ENCODE measurements around the gene CCDC116. TPM values are rescaled to one million over a fixed set of nuclear protein-coding genes. Genes with fewer than 3 reads are reported as not detected.
A peak's percentile ranks its signal among the peaks of the same experiment; 100 is the strongest.

Gene CCDC116
- total RNA-seq, 4 donors from 2014 or later: 0.31 to 0.46 (median 0.36) TPM; not detected in 1

DNA sequence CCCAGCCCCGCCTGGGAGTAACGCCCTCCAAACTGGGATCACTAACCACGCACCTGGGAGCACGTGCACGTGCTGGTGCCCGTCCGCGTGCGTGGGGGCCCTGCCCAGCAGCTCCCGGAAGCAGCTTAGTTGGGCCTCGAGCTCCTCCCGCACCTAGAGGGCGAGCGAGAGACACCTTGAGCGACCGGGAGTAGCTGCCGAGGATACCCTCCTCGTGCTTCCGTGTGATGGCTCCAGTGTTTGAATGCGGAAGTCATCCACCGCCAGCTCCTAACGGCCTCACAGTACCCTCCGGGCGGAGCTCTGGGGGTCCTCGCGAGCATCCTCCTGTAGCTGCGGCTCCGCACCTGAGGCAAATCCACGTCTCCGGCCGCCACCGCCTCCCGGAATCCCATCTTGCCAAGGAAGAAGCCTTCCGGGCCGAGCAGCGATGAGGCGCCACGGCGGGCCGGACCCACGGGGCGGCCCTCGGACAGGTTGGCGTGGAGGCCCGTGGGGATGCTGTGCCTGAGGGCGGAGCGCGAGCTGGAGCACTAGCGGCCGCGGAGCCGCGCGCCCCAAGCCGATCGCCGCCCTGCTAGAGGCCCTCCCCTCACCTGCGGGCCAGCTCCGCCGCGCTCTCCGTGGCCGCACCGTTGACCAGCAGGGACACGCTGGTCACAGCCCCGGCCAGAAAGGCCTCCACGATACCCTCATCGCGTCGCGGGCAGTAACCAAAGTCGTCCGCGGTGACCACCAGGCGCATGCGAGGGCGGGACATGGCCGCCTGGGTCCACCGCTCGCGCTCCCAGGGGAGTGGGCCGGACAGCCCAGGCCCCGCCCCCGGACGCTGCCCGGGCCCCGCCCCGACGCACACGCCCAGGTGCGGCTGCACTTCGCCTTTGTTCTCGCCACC, 3.1 kb upstream of the CCDC116 start, which contains the start of gene YDJC:
Gene YDJC, minus strand, starts transcription at position 768 of the 895 bp plus-strand sequence. Its CDS starts 8 bp downstream, at position 760.
- DNase-seq (ENCODE audit: low spot score): peak; percentile 83
- ATAC-seq (ENCODE audit: low FRiP score): peak; percentile 93
- TF ChIP-seq, protein P1, sequence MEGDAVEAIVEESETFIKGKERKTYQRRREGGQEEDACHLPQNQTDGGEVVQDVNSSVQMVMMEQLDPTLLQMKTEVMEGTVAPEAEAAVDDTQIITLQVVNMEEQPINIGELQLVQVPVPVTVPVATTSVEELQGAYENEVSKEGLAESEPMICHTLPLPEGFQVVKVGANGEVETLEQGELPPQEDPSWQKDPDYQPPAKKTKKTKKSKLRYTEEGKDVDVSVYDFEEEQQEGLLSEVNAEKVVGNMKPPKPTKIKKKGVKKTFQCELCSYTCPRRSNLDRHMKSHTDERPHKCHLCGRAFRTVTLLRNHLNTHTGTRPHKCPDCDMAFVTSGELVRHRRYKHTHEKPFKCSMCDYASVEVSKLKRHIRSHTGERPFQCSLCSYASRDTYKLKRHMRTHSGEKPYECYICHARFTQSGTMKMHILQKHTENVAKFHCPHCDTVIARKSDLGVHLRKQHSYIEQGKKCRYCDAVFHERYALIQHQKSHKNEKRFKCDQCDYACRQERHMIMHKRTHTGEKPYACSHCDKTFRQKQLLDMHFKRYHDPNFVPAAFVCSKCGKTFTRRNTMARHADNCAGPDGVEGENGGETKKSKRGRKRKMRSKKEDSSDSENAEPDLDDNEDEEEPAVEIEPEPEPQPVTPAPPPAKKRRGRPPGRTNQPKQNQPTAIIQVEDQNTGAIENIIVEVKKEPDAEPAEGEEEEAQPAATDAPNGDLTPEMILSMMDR (IDR thresholded peaks at IDR 0.05): peak in 1 of 3 donors; percentile 53

DNA sequence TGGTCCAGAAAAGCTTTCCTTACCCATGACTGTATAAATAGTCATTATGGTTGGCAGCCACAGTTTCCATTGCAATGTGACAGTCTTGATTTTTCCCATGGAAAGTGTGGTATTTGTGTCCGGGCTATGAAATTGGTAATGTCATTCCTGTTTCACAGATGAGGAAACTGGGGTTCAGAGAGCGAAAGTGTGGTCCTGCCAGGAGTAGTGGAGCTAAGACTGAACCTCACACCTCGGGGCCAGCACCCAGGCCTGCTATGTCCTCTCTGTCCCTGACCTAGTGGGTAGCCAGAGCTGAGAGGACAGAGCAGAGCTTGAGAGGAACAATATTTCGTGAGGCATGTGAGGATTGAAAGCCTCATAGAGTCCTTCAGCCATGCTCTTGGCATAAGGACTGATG, 1.5 kb upstream of the CCDC116 start:
- TF ChIP-seq, protein P1 (IDR thresholded peaks at IDR 0.05): no peak
- DNase-seq (ENCODE audit: low spot score): no peak
- ATAC-seq (ENCODE audit: low FRiP score): no peak

DNA sequence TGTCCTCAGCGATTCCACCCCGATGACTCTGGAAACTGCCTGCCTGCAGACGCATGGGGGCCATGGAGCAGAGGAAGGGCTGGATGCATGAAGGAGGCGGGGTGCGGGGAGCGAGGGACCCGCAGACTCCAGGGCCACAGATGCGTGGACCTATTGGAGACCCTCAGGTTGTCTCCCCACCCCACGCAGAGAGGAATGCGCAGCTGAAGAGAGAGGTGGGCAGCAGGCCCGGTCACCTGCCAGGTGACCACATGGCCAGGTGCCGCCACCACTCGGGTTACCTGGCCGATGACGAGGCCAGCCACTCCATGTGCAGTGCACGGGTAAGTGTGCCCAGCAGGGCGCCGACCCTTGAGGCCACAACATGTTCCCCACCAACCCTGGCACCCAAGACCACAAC, 371 bp downstream of the CCDC116 start:
- ATAC-seq (ENCODE audit: low FRiP score) (no peak), DNase-seq (ENCODE audit: low spot score) (no peak)
- TF ChIP-seq, protein P1 (IDR thresholded peaks at IDR 0.05): no peak

DNA sequence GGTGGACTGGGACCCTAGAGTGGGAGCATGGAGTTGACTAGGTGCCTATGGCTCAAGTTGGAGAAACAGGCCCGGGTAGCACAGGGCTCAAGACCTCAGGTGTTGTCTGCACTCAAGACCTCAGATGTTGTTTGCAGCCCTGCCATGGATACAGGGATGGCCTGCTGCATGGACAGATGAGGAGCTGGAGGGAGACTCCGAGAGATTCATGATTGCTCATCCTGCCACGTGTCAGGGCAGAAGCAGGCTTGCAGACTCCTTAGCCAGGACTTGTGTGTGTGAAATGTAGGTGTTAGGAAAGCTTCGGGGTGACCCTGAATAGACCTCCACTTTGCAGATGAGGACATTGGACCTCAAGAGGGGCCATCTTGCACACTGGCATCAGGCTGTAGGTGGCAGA, 921 bp downstream of the CCDC116 start:
- ATAC-seq (ENCODE audit: low FRiP score): no peak

DNA sequence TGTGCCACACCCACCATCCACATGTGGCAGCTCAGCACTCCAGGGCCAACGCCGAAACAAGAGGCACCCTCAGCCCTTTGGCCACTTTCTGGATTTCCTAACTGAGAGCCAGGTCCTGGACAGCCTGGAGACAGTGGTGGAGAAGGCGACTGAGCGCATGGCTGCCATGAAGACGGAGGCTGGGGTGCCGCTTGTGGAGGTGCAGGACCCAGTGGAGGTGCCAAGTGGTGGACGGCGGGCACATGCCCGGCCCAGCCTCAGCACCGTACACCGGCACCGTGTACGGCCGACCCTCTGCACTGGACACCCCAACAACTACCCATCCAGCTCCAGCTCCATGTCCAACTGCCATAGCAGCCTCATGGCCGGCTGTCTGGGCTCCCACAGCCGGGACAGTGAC, 1.5 kb downstream of the CCDC116 start:
- ATAC-seq (ENCODE audit: low FRiP score): no peak
- DNase-seq (ENCODE audit: low spot score): no peak
- TF ChIP-seq, protein P1 (IDR thresholded peaks at IDR 0.05): no peak

More for the DNA sequence above, 921 bp downstream of the CCDC116 start:
- no peak for DNase-seq (ENCODE audit: low spot score)
- TF ChIP-seq, protein P1 (IDR thresholded peaks at IDR 0.05): no peak

DNA sequence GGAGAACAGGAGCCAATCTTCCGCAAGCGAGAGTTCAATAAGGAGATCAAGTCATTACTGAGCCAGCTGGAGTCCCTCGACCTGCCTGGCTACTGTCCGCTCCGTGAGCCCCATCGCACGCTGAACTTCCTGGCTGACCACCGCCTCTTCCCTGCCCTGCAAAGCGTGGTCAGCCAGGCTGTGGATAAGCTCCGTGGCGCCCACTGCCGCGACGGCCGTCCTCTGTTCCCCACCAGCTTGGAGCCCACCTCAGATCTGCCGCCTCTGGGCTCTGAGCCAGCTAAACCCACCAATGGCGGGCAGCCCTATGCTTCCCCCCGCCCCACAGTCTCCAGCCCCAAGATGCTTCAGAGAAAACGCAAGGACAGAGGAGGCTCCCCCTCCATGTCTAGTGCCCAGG, 2.3 kb downstream of the CCDC116 start:
- ATAC-seq (ENCODE audit: low FRiP score) (no peak), DNase-seq (ENCODE audit: low spot score) (no peak)
- TF ChIP-seq, protein P1 (IDR thresholded peaks at IDR 0.05): no peak
